OCI-LY7 (cell line): ENCODE results near the gene ITIH4. TPM values are rescaled to one million over a fixed set of nuclear protein-coding genes. Genes with fewer than 3 reads are reported as not detected.

Experiments used
- BruUV-seq: library from RNA; stranded (reverse); fragments of 400-500 nt; replicated peaks from 2 replicates; lab custom pipeline; 2021; lab: Mats Ljungman, UMichigan
- CTCF ChIA-PET: fragments of 300-600 bp; sonication (Branson Sonifier 250); formaldehyde crosslinking; loops from one replicate; lab custom pipeline; 2022; ENCODE audit warnings: antibody characterized with exemption; ENCODE audit not compliant: unreplicated experiment; lab: Charles Lee
- POLR2A ChIA-PET: fragments of 300-600 bp; sonication (Branson Sonifier 250); formaldehyde crosslinking; loops from one replicate; lab custom pipeline; 2022; ENCODE audit warnings: antibody characterized with exemption; lab: Charles Lee
- DNase-seq: peaks from one replicate; pipeline ENCODE4 v3.0.0-alpha.2; 2015; ENCODE audit warnings: low spot score
- H2AFZ ChIP-seq: fragments of 200-600 bp; sonication (generic), shearing (Covaris generic); 2 replicates; pipeline ENCODE4 v1.6.1; 2014; ENCODE audit warnings: mild to moderate bottlenecking, antibody characterized with exemption, low read length, moderate library complexity
- H3K27ac ChIP-seq: fragments of 200-600 bp; sonication (generic); 2 replicates; pipeline ENCODE4 v1.5.1; 2014; ENCODE audit warnings: mixed run types, low read depth, mild to moderate bottlenecking, moderate library complexity, low read length, inconsistent platforms; ENCODE audit not compliant: poor library complexity, severe bottlenecking
- H3K36me3 ChIP-seq: fragments of 200-600 bp; sonication (generic); 2 replicates; pipeline ENCODE4 v1.6.1; 2014; ENCODE audit warnings: mild to moderate bottlenecking, antibody characterized with exemption, low read length, moderate library complexity, mixed read lengths; ENCODE audit not compliant: insufficient read depth
- H3K4me1 ChIP-seq: fragments of 200-600 bp; sonication (generic); 2 replicates; pipeline ENCODE4 v1.5.1; 2014; ENCODE audit warnings: mild to moderate bottlenecking, low read length; ENCODE audit not compliant: insufficient read depth, poor library complexity, severe bottlenecking
- H3K4me2 ChIP-seq: fragments of 200-600 bp; sonication (generic); 2 replicates; pipeline ENCODE4 v1.6.1; 2014; ENCODE audit warnings: mild to moderate bottlenecking, low read length
- H3K4me3 ChIP-seq: fragments of 200-600 bp; sonication (generic); 2 replicates; pipeline ENCODE4 v1.5.1; 2014; ENCODE audit warnings: mild to moderate bottlenecking, low read depth, low read length; ENCODE audit not compliant: poor library complexity, severe bottlenecking
- H3K79me2 ChIP-seq: fragments of 200-600 bp; sonication (generic); 2 replicates; pipeline ENCODE4 v1.6.1; 2016; ENCODE audit warnings: low read depth, mild to moderate bottlenecking, low read length, moderate library complexity, mixed read lengths; ENCODE audit not compliant: insufficient read depth
- H3K9me2 ChIP-seq: fragments of 200-600 bp; sonication (generic); 2 replicates; pipeline ENCODE4 v1.6.1; 2016; ENCODE audit warnings: mild to moderate bottlenecking, low read length, mixed read lengths; ENCODE audit not compliant: insufficient read depth
- H3K9me3 ChIP-seq: fragments of 200-600 bp; sonication (generic); 2 replicates; pipeline ENCODE4 v1.6.1; 2014; ENCODE audit warnings: mild to moderate bottlenecking, mixed run types, low read length, mixed read lengths
- H4K20me1 ChIP-seq: fragments of 200-600 bp; sonication (generic); 2 replicates; pipeline ENCODE4 v1.6.1; 2014; ENCODE audit warnings: mild to moderate bottlenecking, antibody characterized with exemption, low read length, moderate library complexity, mixed read lengths; ENCODE audit not compliant: insufficient read depth
- CTCF ChIP-seq: fragments of 200-600 bp; sonication (generic); conservative IDR thresholded peaks from 2 replicates; pipeline ENCODE4 v1.5.1; 2014; ENCODE audit warnings: mild to moderate bottlenecking, antibody characterized with exemption, low read length, moderate library complexity, mixed read lengths
- EZH2phosphoT487 ChIP-seq: fragments of 200-600 bp; sonication (generic); IDR thresholded peaks from 2 replicates; pipeline ENCODE4 v1.6.1; 2018; ENCODE audit warnings: low read depth, borderline replicate concordance, mild to moderate bottlenecking, mixed run types, antibody characterized with exemption, low read length, moderate library complexity, mixed read lengths
- intact Hi-C: fragments of 100-400 bp; cut with micrococcal nuclease; formaldehyde crosslinking; loops from one replicate; pipeline ENCODE4 v1.10.0; 2022; ENCODE audit not compliant: unreplicated experiment
- total RNA-seq, 2 experiments: library from RNA; depleted of rRNA in 1 of 2; stranded (reverse); fragments of >200 nt in 1 of 2; shearing (Covaris generic) in 1 of 2; gene quantifications; 2 replicates each; pipeline ENCODE4 v1.2.3, GENCODE V29; 2014 to 2022

The ITIH4 gene
- total RNA-seq, 2 experiments from 2014 or later, result 2.1 to 2.2 TPM

DNA sequence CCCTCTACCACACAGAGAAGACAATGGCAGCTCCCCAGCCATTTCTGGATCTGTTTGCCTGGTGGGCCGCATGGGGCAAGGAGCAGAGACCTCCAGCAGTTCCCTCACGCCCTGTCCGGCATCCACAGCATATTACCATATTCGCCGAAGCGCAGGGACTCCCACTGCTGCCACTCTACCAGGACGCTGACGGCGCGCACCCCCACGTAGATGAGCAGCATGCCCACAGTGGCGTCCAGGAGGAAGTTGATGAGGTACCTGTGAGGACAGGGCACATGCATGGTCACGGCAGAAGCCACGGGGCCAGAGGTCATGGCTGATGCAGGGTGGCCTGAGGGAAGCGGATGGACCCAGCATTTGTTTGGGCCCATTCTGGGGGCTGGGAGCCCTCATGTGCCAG, 19.2 kb upstream of the ITIH4 start:
- Histone ChIP-seq H3K9me3 (no peaks in the 10 kb centered on the region), H3K4me2 (no peak overlapping the region), H3K27ac (no peak overlapping the region), H4K20me1 (no peaks in the 10 kb centered on the region), H3K79me2 (no peaks in the 10 kb centered on the region), H2AFZ (no peak overlapping the region), H3K4me1 (no peaks in the 10 kb centered on the region), H3K9me2 (no peaks in the 10 kb centered on the region), H3K36me3 (peaks cover 9% of the 10 kb centered on the region; the same call in 1 of the 2 replicates), H3K4me3 (no peak overlapping the region)
- DNase-seq, result no peak
- BruUV-seq, result no TSS peak
- intact Hi-C loops, result no loop called here
- CTCF ChIA-PET, result no interaction called here
- POLR2A ChIA-PET, result interaction anchor here (0.6 kb wide), 1 partner anchor 194 kb away, joined by 3 read pairs; no protein-coding TSS in a partner anchor
- no peak for TF ChIP-seq CTCF
- no peak for TF ChIP-seq EZH2phosphoT487

DNA sequence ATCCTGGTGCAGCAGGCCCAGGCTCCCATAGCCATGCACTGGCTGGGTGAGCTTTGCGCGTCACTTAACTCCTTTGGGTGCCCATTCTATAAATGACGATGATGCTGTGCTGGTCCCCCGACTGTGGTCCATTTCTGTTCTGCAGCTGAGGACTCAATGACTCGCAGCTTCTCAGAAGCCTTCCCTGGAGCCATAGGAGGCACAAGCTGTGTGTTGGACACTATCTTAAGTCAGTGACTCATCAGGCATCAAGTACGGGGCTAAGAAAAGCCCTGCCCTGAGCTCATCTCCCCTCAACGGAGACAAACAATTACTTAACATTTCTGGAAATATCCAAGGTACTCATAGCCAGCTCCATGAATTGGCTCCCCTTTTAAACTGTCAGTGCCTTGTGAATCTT, 18.1 kb upstream of the ITIH4 start:
- no TSS peak for BruUV-seq
- Histone ChIP-seq H4K20me1 (no peaks in the 10 kb centered on the region), H3K79me2 (no peaks in the 10 kb centered on the region), H3K9me2 (no peaks in the 10 kb centered on the region), H3K27ac (no peak overlapping the region), H3K4me3 (no peak overlapping the region), H3K4me2 (no peak overlapping the region), H3K9me3 (no peaks in the 10 kb centered on the region), H2AFZ (no peak overlapping the region), H3K4me1 (no peaks in the 10 kb centered on the region), H3K36me3 (peaks cover 9% of the 10 kb centered on the region; the same call in 1 of the 2 replicates)
- no peak for DNase-seq
- intact Hi-C loops, result no loop called here
- POLR2A ChIA-PET, result no interaction called here
- no peak for TF ChIP-seq EZH2phosphoT487
- TF ChIP-seq CTCF, result no peak
- CTCF ChIA-PET, result interaction anchor here (0.9 kb wide), 1 partner anchor 10 kb away, joined by 3 read pairs; no protein-coding TSS in a partner anchor

GRCh38 chr3:52847726-52848125, 17.3 kb upstream of the ITIH4 start:
- H3K9me3 ChIP-seq, result no peaks in the 10 kb centered on the region
- no peak overlapping the region for H2AFZ ChIP-seq
- no peak overlapping the region for H3K27ac ChIP-seq
- no peaks in the 10 kb centered on the region for H4K20me1 ChIP-seq
- H3K9me2 ChIP-seq, result no peaks in the 10 kb centered on the region
- no peaks in the 10 kb centered on the region for H3K79me2 ChIP-seq
- no TSS peak for BruUV-seq
- H3K36me3 ChIP-seq, result peaks cover 9% of the 10 kb centered on the region; the same call in 1 of the 2 replicates
- no peaks in the 10 kb centered on the region for H3K4me1 ChIP-seq
- CTCF ChIA-PET, result interaction anchor here (0.9 kb wide), 1 partner anchor 9 kb away, joined by 3 read pairs; no protein-coding TSS in a partner anchor
- no peak overlapping the region for H3K4me3 ChIP-seq
- intact Hi-C loops, result no loop called here
- TF ChIP-seq CTCF (no peak), EZH2phosphoT487 (no peak)
- POLR2A ChIA-PET, result no interaction called here
- no peak for DNase-seq
- no peak overlapping the region for H3K4me2 ChIP-seq
